HG03575 (cell line): ENCODE data around the gene RIIAD1.

Experiments used
- ATAC-seq: cut with Tn5 transposase; IDR thresholded peaks from one replicate; pipeline ENCODE4 v1.9.1; 2021; ENCODE audit not compliant: unreplicated experiment, insufficient number of reproducible peaks, low FRiP score; ENCODE audit errors: extremely low read depth

RIIAD1 gene

DNA sequence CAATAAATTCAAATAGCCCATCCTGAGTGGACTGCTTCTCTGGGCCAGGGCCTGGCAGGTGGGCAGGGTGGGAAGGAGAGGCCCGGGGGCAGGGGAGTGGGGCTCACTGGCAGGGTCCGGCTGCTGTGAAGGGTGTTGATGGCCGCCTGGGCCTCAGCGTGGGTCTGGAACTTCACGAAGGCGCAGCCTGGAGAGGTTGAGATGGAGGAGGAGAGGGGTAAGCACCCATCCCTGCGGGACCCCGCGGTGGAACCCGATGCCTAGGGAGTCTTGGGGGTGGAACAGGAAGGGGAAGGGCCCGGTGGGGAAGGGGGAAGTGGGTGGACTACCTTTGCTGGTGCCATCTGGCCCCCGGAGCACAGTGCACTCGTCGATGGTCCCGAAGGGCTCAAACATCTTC, 12.4 kb upstream of the RIIAD1 start:
- no peak for ATAC-seq

DNA sequence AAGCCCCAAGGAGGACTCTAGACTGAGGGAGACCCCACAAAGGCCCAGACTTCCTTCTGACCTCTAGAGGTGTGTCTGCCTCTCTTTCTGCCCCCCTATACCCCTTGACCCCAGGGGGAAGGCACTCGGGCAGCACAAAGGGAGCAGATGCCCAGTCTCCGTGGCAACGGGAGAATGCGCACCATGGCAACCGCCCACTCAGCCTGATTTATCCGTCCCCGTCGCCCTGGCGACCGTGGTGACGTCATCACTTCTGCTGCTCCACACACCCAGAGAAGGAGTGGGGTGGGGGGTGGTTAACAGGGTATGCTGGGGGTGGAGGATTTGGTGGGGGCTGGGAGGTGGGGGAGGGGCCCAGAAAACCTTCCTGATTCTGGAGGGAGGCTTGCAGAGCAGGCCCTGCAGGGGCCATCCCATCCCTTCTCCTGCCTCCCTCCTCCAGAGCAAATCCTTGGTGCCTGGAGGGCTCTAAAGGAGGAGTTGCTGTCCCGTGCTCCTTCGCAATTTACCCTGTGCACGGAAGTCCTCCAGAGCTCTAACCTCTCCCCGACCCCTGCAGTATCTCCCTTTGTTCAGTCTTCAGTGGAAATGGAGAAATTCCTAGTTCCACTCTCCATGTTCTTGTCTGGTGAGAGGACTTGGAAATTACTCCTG, 11.0 kb upstream of the RIIAD1 start:
- ATAC-seq, result no peak

GRCh38 chr1:151711044-151711800, 10.1 kb upstream of the RIIAD1 start:
- ATAC-seq, result no peak

DNA sequence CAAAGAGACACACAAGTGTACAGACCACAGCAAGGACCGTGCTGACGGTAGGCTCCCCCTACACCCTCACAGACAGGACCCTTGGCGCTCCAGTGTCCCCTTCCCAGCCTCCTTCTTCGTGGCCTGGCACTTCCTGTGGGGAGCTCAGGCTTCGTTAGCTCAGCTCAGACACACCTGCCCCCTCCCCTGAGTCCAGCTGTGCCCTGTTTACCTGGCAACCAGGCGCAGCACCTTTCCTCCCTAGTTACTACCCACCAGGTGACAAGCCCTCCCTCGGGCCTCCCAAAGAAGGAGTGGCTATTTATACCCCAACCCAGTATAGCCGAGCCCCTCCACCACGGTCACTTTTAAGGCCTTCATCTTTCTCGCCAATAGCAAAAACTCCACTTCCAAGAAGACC, 9.4 kb upstream of the RIIAD1 start:
- no peak for ATAC-seq

GRCh38 chr1:151713044-151713443, 8.3 kb upstream of the RIIAD1 start:
- ATAC-seq, result no peak

GRCh38 chr1:151713874-151714273, 7.4 kb upstream of the RIIAD1 start:
- no peak for ATAC-seq

- ATAC-seq, result no peak
These were observed 6.2 kb upstream of the RIIAD1 start for GRCh38 chr1:151714820-151715725.

- ATAC-seq, result no peak
These were observed 5.5 kb upstream of the RIIAD1 start for GRCh38 chr1:151715726-151716404.

- no peak for ATAC-seq
These were observed 4.9 kb upstream of the RIIAD1 start for GRCh38 chr1:151716405-151716762.

DNA sequence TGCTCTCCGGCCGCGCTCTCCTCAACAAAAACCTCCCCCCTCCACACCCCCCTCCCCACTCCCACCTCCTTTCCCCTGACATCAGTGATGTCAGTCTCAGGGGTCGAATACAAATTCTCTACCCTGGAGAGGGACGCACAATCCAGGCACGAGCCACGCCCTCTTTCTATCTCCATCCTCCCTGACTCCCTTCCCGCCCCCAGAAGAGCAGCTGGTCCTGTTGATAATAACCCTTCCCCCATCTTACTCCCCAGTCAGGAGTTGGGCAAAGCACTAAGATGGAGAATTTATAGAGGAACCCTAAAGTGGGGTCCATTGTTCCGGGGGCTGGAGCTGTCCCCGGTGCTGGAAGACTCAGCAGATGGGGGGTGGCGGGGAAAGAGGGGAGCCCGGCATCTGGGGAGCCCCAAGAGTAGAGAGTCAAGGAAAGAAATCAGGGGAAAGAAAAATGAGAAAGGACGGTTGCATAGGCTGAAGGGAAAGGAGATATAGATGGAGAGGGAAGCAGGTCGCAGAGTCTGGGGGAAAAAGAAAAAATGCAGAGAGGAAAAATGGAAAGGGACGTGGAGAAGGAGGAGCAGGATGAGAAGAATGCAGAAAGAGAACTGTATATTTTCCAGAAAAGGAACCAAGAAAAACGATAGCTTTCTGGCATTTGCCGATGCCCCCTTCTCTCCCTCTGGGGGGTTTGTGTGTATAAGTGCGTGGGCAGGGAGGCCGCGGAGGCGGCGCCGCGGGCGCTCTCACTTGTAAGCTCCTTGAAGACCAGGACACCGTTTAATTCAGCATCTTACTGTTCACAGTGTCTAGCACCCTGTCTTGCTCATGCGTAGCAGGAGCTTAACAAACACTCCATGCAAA, 4.3 kb upstream of the RIIAD1 start, which contains the start of gene CELF3:
Gene CELF3 (minus strand): TSS at position 33 of the 861 bp plus-strand sequence. CDS start 783 bp downstream, outside the sequence.
- no peak for ATAC-seq

GRCh38 chr1:151718011-151718431, 3.3 kb upstream of the RIIAD1 start:
- no peak for ATAC-seq

- ATAC-seq, result no peak
These were observed 2.7 kb upstream of the RIIAD1 start for GRCh38 chr1:151718666-151719065.

GRCh38 chr1:151720125-151720524, 1.2 kb upstream of the RIIAD1 start:
- ATAC-seq, result no peak

DNA sequence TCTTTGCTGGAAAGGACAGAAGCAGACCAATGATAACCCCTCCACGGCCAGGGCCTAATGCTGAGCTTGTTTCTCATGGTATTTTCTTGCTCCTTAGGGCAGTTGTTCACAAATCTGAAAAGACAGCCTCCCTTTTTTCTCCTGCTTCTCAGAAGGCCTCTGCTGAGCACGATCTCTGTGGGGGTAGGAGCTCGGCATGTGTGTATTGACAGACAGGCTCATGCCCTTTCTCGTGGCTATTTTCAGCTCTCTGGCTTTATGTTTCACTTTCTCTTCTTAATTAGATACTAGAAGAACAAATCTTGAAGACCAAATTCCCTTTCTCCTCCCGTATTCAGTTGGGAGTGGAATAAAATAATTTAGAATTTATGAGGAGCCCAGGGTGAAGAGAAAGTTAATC, 768 bp upstream of the RIIAD1 start:
- no peak for ATAC-seq

GRCh38 chr1:151721788-151722510, 627 bp downstream of the RIIAD1 start:
- no peak for ATAC-seq

GRCh38 chr1:151723726-151724370, 2.5 kb downstream of the RIIAD1 start:
- ATAC-seq, result no peak
